Activated naive CD8-positive, alpha-beta T cell treated with anti-CD3 and anti-CD28 coated beads for 36 hours (primary cell): ENCODE data around the gene CNGA2. TPM values are rescaled to one million over a fixed set of nuclear protein-coding genes. Genes with fewer than 3 reads are reported as not detected.
"Not testable (repeated sequence)": the region's sequence is repeated elsewhere in the genome, so short reads cannot be mapped to it uniquely, and the experiment has no call there.

Experiments
- DNase-seq: peaks from one replicate; pipeline ENCODE4 v3.0.0; 2021
- H3K27ac Mint-ChIP-seq: one replicate; pipeline ENCODE4 v1.8.0; 2022; ENCODE audit warnings: mild to moderate bottlenecking, moderate library complexity, mixed read lengths
- H3K27me3 Mint-ChIP-seq: one replicate; pipeline ENCODE4 v1.8.0; 2022; ENCODE audit warnings: mild to moderate bottlenecking, mixed read lengths
- H3K36me3 Mint-ChIP-seq: one replicate; pipeline ENCODE4 v1.8.0; 2021; ENCODE audit warnings: mild to moderate bottlenecking, mixed read lengths
- H3K4me1 Mint-ChIP-seq: one replicate; pipeline ENCODE4 v1.8.0; 2021; ENCODE audit warnings: mixed read lengths
- H3K4me3 Mint-ChIP-seq: one replicate; pipeline ENCODE4 v1.8.0; 2022; ENCODE audit warnings: mild to moderate bottlenecking, moderate library complexity, mixed read lengths
- H3K9me3 Mint-ChIP-seq: one replicate; pipeline ENCODE4 v1.8.0; 2022; ENCODE audit warnings: mixed read lengths
- total RNA-seq, 2 experiments: library from RNA; stranded (reverse); gene quantifications; one replicate each; pipeline ENCODE4 v1.2.3, GENCODE V29; 2021

The CNGA2 gene
- not detected for total RNA-seq

DNA sequence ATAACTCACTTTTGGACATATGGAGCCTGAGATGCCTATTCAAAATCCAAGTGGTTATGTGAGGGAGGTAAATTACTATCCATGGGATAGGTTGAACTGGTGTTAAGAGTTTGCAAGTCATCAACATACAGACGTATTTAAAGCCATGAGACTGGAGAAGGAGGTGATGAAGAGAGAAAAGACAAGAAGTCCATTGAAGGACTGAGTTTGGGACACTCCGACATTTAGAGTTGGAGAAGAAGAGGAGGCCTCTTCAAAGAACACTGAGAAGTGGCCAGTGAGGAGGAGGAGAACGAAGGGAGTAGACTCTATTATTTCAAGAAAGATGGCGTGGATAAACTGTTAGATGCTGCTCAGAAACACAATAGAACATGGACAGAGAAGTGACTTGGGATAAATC lies at the start of gene CNGA2:
Gene CNGA2 (plus strand): TSS at position 301 of the 400 bp plus-strand sequence. CDS start 3,738 bp downstream, outside the sequence.
- Mint-ChIP-seq H3K4me1 (no peaks in the 10 kb centered on the region), H3K36me3 (no peaks in the 10 kb centered on the region), H3K27me3 (peaks cover 4% of the 10 kb centered on the region), H3K27ac (no peak within 1 kb of the TSS), H3K4me3 (no peak within 1 kb of the TSS), H3K9me3 (no peaks in the 10 kb centered on the region)
- no peak for DNase-seq

- DNase-seq: no peak
- H3K27me3 Mint-ChIP-seq: peaks cover 9% of the 10 kb centered on the region
- H3K4me3 Mint-ChIP-seq: no peak overlapping the region
- H3K27ac Mint-ChIP-seq: no peak overlapping the region
- no peaks in the 10 kb centered on the region for H3K4me1 Mint-ChIP-seq
- no peaks in the 10 kb centered on the region for H3K9me3 Mint-ChIP-seq
- H3K36me3 Mint-ChIP-seq: no peaks in the 10 kb centered on the region
These were observed 46.9 kb upstream of the CNGA2 start for GRCh38 chrX:151687635-151688034.

DNA sequence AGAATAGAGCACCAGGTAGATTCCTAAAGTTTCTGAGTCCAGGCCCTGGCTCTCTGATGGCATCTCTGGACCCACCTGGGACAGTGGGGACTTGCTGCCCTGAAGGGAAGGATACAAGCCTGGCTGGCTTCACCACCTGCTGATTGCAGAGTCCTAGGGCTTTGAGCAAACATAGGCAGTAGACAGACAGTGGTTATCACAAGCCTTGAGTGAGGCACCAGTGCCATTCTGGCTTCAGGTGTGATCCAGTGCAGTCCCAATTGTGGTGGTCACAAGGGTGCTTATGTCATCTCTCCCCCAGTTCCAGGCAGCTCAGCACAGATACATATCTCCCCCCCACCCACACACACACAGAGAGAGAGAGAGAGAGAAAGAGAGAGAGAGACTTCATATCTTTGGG lies 45.9 kb upstream of the CNGA2 start:
- Mint-ChIP-seq H3K9me3 (no peaks in the 10 kb centered on the region), H3K27ac (no peak overlapping the region), H3K4me1 (no peaks in the 10 kb centered on the region), H3K27me3 (peaks cover 8% of the 10 kb centered on the region), H3K36me3 (no peaks in the 10 kb centered on the region), H3K4me3 (no peak overlapping the region)
- no peak for DNase-seq

GRCh38 chrX:151692825-151693224 lies 41.7 kb upstream of the CNGA2 start:
- Mint-ChIP-seq H3K27ac (no peak overlapping the region), H3K9me3 (no peaks in the 10 kb centered on the region), H3K27me3 (peaks cover 23% of the 10 kb centered on the region), H3K4me1 (peaks cover 2% of the 10 kb centered on the region), H3K36me3 (no peaks in the 10 kb centered on the region), H3K4me3 (no peak overlapping the region)
- DNase-seq: no peak

- peaks cover 2% of the 10 kb centered on the region for H3K4me1 Mint-ChIP-seq
- no peak overlapping the region for H3K27ac Mint-ChIP-seq
- H3K27me3 Mint-ChIP-seq: peaks cover 23% of the 10 kb centered on the region
- H3K4me3 Mint-ChIP-seq: no peak overlapping the region
- H3K36me3 Mint-ChIP-seq: no peaks in the 10 kb centered on the region
- DNase-seq: no peak
- H3K9me3 Mint-ChIP-seq: no peaks in the 10 kb centered on the region
These were observed 40.4 kb upstream of the CNGA2 start for GRCh38 chrX:151694121-151694520.

- no peak within 1 kb of the TSS for H3K27ac Mint-ChIP-seq
These were observed 39.6 kb upstream of the CNGA2 start, which contains the start of gene PRRG3 for GRCh38 chrX:151694661-151695582. Gene PRRG3 (plus strand): TSS chrX:151695458. CDS start chrX:151698815, 3,357 bp downstream.

DNA sequence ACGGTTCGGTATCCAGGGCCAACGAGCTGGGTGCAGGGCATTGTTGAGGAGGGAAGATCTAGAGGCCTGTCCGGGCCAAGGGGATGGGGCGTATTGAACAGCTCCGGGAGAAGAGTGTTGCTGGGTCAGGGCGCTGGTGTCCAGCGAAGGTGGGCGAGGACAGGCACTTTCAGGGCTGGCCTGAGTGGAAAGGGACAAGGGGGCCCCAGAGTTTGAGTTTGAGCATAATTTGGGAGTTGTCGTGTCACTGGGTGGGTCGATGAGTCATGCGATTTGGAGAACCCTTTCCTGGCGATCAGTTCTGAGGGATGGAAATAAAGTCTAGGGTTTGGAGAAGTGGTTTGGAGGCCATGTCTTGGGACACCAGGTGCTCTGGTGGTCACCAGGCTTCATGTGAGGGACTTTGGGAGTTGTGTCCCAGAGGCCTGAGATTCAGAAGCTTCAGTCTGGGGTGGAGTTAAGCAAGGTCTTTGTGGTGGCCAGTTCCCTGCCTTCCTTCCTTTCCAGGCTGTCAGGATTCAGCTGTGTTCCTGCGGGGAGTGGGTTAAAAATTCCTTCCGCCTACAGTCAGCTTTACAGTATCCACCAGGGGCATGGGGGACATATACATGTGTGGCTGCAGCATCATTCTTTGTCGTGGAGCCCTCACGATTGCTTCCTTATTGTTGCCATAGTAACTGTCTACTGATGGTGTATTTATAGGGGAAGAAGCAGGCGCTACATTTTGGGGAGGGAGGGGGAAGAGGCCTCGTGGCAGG lies 38.8 kb upstream of the CNGA2 start:
- H3K27ac Mint-ChIP-seq: no peak overlapping the region
- no peaks in the 10 kb centered on the region for H3K36me3 Mint-ChIP-seq
- no peak overlapping the region for H3K4me3 Mint-ChIP-seq
- DNase-seq: no peak
- peaks cover 2% of the 10 kb centered on the region for H3K4me1 Mint-ChIP-seq
- H3K27me3 Mint-ChIP-seq: peaks cover 23% of the 10 kb centered on the region
- no peaks in the 10 kb centered on the region for H3K9me3 Mint-ChIP-seq

More at GRCh38 chrX:151694661-151695582, 39.6 kb upstream of the CNGA2 start, which contains the start of gene PRRG3:
- peaks cover 2% of the 10 kb centered on the region for H3K4me1 Mint-ChIP-seq
- no peak within 1 kb of the TSS for H3K4me3 Mint-ChIP-seq
- H3K36me3 Mint-ChIP-seq: no peaks in the 10 kb centered on the region
- DNase-seq: no peak
- peaks cover 23% of the 10 kb centered on the region for H3K27me3 Mint-ChIP-seq
- H3K9me3 Mint-ChIP-seq: no peaks in the 10 kb centered on the region

DNA sequence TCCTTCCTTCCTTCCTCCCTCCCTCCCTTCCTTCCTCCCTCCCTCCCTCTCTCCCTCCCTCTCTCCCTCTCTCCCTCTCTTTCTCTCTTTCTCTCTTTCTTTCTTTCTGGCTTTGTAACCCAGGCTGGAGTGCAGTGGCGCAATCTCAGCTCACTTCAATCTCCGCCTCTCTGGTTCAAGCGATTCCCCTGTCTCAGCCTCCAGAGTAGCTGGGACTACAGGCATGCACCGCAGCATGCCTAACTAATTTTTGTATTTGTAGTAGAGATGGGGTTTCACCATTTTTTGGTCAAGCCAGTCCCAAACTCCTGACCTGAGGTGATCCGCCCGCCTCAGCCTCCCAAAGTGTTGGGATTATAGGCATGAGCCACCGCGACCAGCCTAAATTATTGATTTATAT lies 37.5 kb upstream of the CNGA2 start:
- not testable (repeated sequence) for H3K9me3 Mint-ChIP-seq, H3K27ac Mint-ChIP-seq, DNase-seq, H3K4me3 Mint-ChIP-seq, H3K36me3 Mint-ChIP-seq, H3K4me1 Mint-ChIP-seq
- peaks cover 23% of the 10 kb centered on the region for H3K27me3 Mint-ChIP-seq

DNA sequence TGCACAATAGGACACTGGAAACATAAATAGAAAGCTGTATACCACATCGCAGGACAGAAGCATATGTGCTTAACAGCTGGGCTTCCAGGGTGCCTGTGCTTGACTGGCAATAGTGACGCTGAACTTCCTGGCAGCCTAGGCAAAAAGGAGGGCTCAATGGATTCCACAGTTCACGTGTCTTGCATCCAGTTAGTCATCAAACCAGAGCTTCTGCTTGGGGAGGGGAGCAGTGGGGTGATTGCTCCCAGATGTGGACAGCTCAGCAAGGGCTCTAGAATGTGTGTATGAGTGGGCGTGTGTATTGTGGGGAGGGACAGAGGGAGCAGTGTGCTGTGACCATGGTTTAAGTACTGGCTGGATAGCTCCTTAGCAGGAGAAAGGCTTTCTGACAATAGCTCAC lies 37.0 kb upstream of the CNGA2 start:
- no peaks in the 10 kb centered on the region for H3K36me3 Mint-ChIP-seq
- H3K9me3 Mint-ChIP-seq: no peaks in the 10 kb centered on the region
- peaks cover 23% of the 10 kb centered on the region for H3K27me3 Mint-ChIP-seq
- DNase-seq: no peak
- H3K27ac Mint-ChIP-seq: no peak overlapping the region
- H3K4me1 Mint-ChIP-seq: peaks cover 2% of the 10 kb centered on the region
- no peak overlapping the region for H3K4me3 Mint-ChIP-seq

DNA sequence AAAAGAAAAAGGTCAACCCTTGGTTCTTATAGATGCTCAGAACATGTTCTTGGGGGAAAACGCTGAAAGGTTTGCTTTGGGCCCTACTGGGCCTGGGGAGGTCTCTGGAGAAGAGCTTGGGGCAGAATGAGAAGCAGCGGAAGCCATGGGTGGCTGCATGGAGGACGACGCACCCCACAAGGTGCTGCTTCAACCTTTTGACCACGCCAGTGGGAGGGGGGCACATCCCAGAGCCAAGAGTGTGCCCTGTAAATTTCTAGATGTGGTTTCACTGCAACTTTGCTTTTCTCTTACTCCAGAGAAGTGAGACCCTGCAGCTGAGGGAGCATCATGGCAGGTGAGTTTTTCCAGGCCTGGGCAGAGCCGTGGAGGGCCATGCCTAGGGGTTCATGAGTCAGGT lies 36.1 kb upstream of the CNGA2 start:
- H3K4me3 Mint-ChIP-seq: no peak overlapping the region
- DNase-seq: no peak
- no peak overlapping the region for H3K27ac Mint-ChIP-seq
- H3K27me3 Mint-ChIP-seq: peaks cover 16% of the 10 kb centered on the region
- no peaks in the 10 kb centered on the region for H3K9me3 Mint-ChIP-seq
- peaks cover 2% of the 10 kb centered on the region for H3K4me1 Mint-ChIP-seq
- H3K36me3 Mint-ChIP-seq: no peaks in the 10 kb centered on the region

DNA sequence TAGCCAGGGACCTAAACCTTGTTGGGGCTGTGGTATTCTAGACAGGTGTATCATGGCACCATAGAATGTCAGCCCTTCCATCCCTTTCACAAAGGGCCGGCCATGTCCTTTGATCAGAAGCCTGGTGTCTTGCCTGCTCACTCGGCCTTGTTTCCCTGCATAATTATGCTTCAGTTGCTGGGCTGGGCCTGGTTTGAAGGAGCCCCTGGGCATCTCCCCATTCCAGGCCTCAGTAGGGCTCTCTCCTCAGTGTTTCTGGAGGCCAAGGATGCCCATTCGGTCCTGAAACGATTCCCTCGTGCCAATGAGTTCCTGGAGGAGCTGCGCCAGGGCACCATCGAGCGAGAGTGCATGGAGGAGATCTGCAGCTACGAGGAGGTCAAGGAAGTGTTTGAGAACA lies 34.8 kb upstream of the CNGA2 start:
- peaks cover 2% of the 10 kb centered on the region for H3K4me1 Mint-ChIP-seq
- DNase-seq: no peak
- H3K27ac Mint-ChIP-seq: no peak overlapping the region
- H3K4me3 Mint-ChIP-seq: no peak overlapping the region
- peaks cover 8% of the 10 kb centered on the region for H3K27me3 Mint-ChIP-seq
- no peaks in the 10 kb centered on the region for H3K36me3 Mint-ChIP-seq
- no peaks in the 10 kb centered on the region for H3K9me3 Mint-ChIP-seq

GRCh38 chrX:151700581-151700980 lies 34.0 kb upstream of the CNGA2 start:
- peaks cover under 1% of the 10 kb centered on the region for H3K4me1 Mint-ChIP-seq
- no peak overlapping the region for H3K4me3 Mint-ChIP-seq

DNA sequence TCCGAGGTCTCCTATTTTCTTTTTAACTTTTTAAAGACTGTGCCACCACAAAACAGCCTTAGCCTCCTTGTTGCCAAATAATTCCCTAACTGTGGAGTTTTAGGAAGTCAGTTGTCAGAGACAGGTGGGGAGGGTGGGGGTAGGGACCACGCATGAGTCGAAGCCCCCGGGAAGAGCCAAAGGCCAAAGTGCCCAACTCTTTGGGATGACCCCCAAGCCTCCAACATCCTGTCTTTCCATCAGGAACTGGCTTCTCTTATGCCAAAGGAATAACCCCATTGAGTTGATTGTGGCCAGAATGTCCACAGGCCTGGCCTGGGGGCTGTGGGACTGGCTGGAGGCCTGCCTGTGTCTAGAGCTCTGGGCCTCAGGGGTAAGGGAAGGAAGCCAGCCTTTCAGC lies 33.5 kb upstream of the CNGA2 start:
- Mint-ChIP-seq H3K4me3 (no peak overlapping the region), H3K27ac (no peak overlapping the region), H3K36me3 (no peaks in the 10 kb centered on the region), H3K9me3 (no peaks in the 10 kb centered on the region), H3K4me1 (no peaks in the 10 kb centered on the region), H3K27me3 (no peaks in the 10 kb centered on the region)
- no peak for DNase-seq

More at GRCh38 chrX:151700581-151700980, 34.0 kb upstream of the CNGA2 start:
- H3K27ac Mint-ChIP-seq: no peak overlapping the region
- H3K9me3 Mint-ChIP-seq: no peaks in the 10 kb centered on the region
- peaks cover 4% of the 10 kb centered on the region for H3K27me3 Mint-ChIP-seq
- H3K36me3 Mint-ChIP-seq: no peaks in the 10 kb centered on the region
- DNase-seq: no peak

- Mint-ChIP-seq H3K9me3 (no peaks in the 10 kb centered on the region), H3K4me3 (no peak overlapping the region), H3K27me3 (no peaks in the 10 kb centered on the region), H3K4me1 (no peaks in the 10 kb centered on the region), H3K36me3 (no peaks in the 10 kb centered on the region), H3K27ac (no peak overlapping the region)
- DNase-seq: no peak
These were observed 33.0 kb upstream of the CNGA2 start for GRCh38 chrX:151701531-151701930.

DNA sequence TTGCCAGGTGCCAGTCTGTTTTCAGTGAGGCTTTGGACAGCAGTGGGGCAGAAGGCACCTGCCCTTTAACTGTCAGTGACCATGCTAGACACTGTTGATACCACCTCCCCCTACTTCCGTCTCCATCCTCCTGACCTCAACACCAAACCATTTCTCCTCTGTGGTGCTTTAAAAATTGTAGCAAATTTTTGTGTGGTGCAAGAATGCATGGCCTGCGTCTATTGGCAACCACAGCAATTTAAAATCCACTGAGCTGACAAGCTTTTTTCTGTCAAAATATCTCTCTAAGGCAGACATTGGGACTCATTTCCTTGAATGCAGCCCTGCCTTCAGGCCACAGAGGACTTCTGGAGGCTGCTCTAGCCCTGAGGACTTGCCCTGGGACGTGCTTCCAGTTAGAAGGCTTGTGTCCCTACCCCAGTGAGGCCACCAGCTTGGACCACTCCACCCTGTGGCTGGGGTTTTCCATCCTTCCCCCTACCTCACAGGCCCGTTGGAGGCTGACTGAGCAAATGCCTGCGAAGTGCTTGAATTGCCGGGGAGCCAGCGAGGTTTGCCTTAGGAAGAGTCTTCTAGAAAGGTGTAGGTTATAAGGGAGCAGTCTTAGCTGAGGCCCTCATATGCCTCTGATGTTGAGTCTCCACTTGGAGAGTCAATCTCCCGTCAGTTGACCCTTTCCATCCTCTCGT lies 32.4 kb upstream of the CNGA2 start:
- Mint-ChIP-seq H3K4me3 (no peak overlapping the region), H3K27me3 (no peaks in the 10 kb centered on the region), H3K36me3 (no peaks in the 10 kb centered on the region), H3K27ac (no peak overlapping the region), H3K4me1 (no peaks in the 10 kb centered on the region), H3K9me3 (no peaks in the 10 kb centered on the region)
- DNase-seq: no peak
